PC-9 (cell line): ENCODE data around the gene CBX8. TPM values are rescaled to one million over a fixed set of nuclear protein-coding genes. Genes with fewer than 3 reads are reported as not detected.

Experiments
- BruUV-seq: library from RNA; stranded (reverse); fragments of 400-500 nt; replicated peaks from 2 replicates; lab custom pipeline; 2021; lab: Mats Ljungman, UMichigan
- CTCF ChIA-PET: fragments of 300-600 bp; sonication (Branson Sonifier 250); formaldehyde crosslinking; loops from one replicate; lab custom pipeline; 2022; ENCODE audit warnings: antibody characterized with exemption; lab: Charles Lee
- POLR2A ChIA-PET: fragments of 300-600 bp; sonication (Branson Sonifier 250); formaldehyde crosslinking; loops from one replicate; lab custom pipeline; 2022; ENCODE audit warnings: antibody characterized with exemption; ENCODE audit not compliant: unreplicated experiment; lab: Charles Lee
- DNase-seq, 2 experiments: peaks; one replicate each; pipeline versions ENCODE4 v3.0.0 to v3.0.0-alpha.2; 2015 to 2022; ENCODE audit warnings: mixed read lengths in 1 of 2
- H2AFZ ChIP-seq: fragments of 200-600 bp; sonication (generic); 2 replicates; pipeline ENCODE4 v1.8.1; 2017; ENCODE audit warnings: antibody characterized with exemption
- H3F3A ChIP-seq: fragments of 200-600 bp; sonication (generic); 2 replicates; pipeline ENCODE4 v1.8.1; 2017; ENCODE audit warnings: antibody characterized with exemption, mild to moderate bottlenecking, low read depth; ENCODE audit not compliant: insufficient read depth
- H3K27ac ChIP-seq: fragments of 200-600 bp; sonication (generic); 2 replicates; pipeline ENCODE4 v1.6.1; 2016; ENCODE audit warnings: mixed run types
- H3K27me3 ChIP-seq: fragments of 200-600 bp; sonication (generic); 2 replicates; pipeline ENCODE4 v1.6.1; 2016; ENCODE audit warnings: low read depth, mixed run types; ENCODE audit not compliant: insufficient read depth
- H3K36me3 ChIP-seq: fragments of 200-600 bp; sonication (generic); 2 replicates; pipeline ENCODE4 v1.6.1; 2016; ENCODE audit warnings: low read depth, mixed run types
- H3K4me1 ChIP-seq: fragments of 200-600 bp; sonication (generic); replicated peaks from 2 replicates; pipeline ENCODE4 v1.6.1; 2016; ENCODE audit warnings: mixed run types; ENCODE audit not compliant: insufficient read depth
- H3K4me2 ChIP-seq: fragments of 200-600 bp; sonication (generic); 2 replicates; pipeline ENCODE4 v1.6.1; 2017; ENCODE audit warnings: mixed run types
- H3K4me3 ChIP-seq: fragments of 200-600 bp; sonication (generic); 2 replicates; pipeline ENCODE4 v1.6.1; 2016; ENCODE audit warnings: mixed run types
- H3K79me2 ChIP-seq: fragments of 200-600 bp; sonication (generic); 2 replicates; pipeline ENCODE4 v1.6.1; 2017; ENCODE audit warnings: low read depth, mixed run types
- H3K9me2 ChIP-seq: fragments of 200-600 bp; sonication (generic); 2 replicates; pipeline ENCODE4 v1.8.1; 2017; ENCODE audit warnings: mild to moderate bottlenecking; ENCODE audit not compliant: insufficient read depth
- H3K9me3 ChIP-seq: fragments of 200-600 bp; sonication (generic); 2 replicates; pipeline ENCODE4 v1.8.1; 2016; ENCODE audit warnings: low read depth; ENCODE audit not compliant: insufficient read depth
- H4K20me1 ChIP-seq: fragments of 200-600 bp; sonication (generic); 2 replicates; pipeline ENCODE4 v1.8.1; 2017; ENCODE audit not compliant: insufficient read depth
- EZH2 ChIP-seq: fragments of 200-600 bp; sonication (generic); IDR thresholded peaks from 2 replicates; pipeline ENCODE4 v1.8.0; 2017; ENCODE audit warnings: antibody characterized with exemption, low read depth
- intact Hi-C: fragments of 100-400 bp; cut with micrococcal nuclease; formaldehyde crosslinking; loops from one replicate; pipeline ENCODE4 v1.10.0; 2022; ENCODE audit not compliant: unreplicated experiment
- total RNA-seq: library from RNA; stranded (reverse); gene quantifications from 2 replicates; pipeline ENCODE4 v1.2.3, GENCODE V29; 2021
- TF ChIP-seq, protein P1 (sequence below): fragments of 200-600 bp; sonication (generic); conservative IDR thresholded peaks from 2 replicates; pipeline ENCODE4 v1.6.1; 2017; ENCODE audit warnings: mixed run types, antibody characterized with exemption, mild to moderate bottlenecking, moderate library complexity

Gene CBX8
- total RNA-seq, 1 experiment from 2014 or later: 14.2 TPM

DNA sequence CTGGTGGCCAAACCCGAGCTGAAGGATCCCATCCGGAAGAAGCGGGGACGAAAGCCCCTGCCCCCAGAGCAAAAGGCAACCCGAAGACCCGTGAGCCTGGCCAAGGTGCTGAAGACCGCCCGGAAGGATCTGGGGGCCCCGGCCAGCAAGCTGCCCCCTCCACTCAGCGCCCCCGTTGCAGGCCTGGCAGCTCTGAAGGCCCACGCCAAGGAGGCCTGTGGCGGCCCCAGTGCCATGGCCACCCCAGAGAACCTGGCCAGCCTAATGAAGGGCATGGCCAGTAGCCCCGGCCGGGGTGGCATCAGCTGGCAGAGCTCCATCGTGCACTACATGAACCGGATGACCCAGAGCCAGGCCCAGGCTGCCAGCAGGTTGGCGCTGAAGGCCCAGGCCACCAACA lies 13.0 kb downstream of the CBX8 start:
- Histone ChIP-seq H3K9me3 (no peaks in the 10 kb centered on the region), H3K27ac (no peak overlapping the region), H3K4me3 (no peak overlapping the region), H3K36me3 (no peaks in the 10 kb centered on the region), H3K9me2 (no peaks in the 10 kb centered on the region), H4K20me1 (no peaks in the 10 kb centered on the region), H3K27me3 (no peaks in the 10 kb centered on the region), H3F3A (peaks cover 7% of the 10 kb centered on the region; the same call in 1 of the 2 replicates), H2AFZ (no peak overlapping the region), H3K4me1 (peaks cover 7% of the 10 kb centered on the region; the same call in 1 of the 2 replicates), H3K4me2 (no peak overlapping the region), H3K79me2 (peaks cover 12% of the 10 kb centered on the region; the same call in 1 of the 2 replicates)
- no peak for DNase-seq
- POLR2A ChIA-PET: no interaction called here
- CTCF ChIA-PET: no interaction called here
- intact Hi-C loops: no loop called here
- no peak for TF ChIP-seq EZH2
- TF ChIP-seq, protein P1, sequence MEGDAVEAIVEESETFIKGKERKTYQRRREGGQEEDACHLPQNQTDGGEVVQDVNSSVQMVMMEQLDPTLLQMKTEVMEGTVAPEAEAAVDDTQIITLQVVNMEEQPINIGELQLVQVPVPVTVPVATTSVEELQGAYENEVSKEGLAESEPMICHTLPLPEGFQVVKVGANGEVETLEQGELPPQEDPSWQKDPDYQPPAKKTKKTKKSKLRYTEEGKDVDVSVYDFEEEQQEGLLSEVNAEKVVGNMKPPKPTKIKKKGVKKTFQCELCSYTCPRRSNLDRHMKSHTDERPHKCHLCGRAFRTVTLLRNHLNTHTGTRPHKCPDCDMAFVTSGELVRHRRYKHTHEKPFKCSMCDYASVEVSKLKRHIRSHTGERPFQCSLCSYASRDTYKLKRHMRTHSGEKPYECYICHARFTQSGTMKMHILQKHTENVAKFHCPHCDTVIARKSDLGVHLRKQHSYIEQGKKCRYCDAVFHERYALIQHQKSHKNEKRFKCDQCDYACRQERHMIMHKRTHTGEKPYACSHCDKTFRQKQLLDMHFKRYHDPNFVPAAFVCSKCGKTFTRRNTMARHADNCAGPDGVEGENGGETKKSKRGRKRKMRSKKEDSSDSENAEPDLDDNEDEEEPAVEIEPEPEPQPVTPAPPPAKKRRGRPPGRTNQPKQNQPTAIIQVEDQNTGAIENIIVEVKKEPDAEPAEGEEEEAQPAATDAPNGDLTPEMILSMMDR: no peak
- no TSS peak for BruUV-seq

DNA sequence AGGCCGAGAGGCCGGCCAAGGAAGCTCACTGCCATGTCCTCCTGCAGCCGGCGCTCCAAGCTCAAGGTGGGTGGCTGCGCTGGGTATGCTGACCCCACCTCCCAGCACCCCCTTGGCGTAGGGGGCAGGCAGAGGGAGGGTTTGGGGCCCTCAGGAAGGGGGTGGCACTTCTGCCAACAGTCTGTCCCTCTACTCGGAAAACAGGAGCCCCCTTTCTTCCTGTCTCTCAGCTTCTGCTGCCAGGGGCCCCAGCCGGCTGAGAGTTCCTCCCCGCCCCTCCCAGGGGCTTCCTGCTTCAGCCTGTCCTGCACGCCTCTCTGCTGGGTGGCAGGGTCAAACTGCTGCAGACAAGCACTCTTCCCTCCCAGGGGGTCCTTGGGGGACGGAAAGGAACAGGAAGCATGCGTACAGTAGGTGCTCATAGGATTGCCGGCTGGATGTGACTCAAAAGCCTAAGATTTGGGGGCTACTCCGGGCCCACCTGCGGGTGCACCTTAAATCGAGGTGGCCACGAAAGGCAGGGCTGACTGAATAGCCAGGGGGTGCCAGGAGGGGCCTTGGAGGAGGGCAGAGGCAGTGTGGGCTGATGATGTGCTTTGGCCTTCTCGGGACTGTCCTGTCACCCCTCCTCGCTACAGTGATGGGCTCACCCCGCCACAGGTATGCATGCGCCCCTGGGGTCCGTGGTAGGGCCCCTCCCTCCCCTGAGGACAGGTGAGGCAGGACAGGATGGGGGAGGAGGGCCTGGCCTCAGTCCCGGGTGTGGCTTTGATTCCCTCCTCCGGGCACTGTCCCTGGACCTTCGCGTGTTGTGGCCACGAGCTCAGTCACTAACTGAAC lies 14.9 kb downstream of the CBX8 start:
- no peaks in the 10 kb centered on the region for H4K20me1 ChIP-seq
- no peaks in the 10 kb centered on the region for H3K27me3 ChIP-seq
- no peak overlapping the region for H3K4me2 ChIP-seq
- H2AFZ ChIP-seq: no peak overlapping the region
- no peak for TF ChIP-seq EZH2
- TF ChIP-seq, protein P1: no peak
- H3K36me3 ChIP-seq: no peaks in the 10 kb centered on the region
- H3K9me3 ChIP-seq: no peaks in the 10 kb centered on the region
- no peak overlapping the region for H3K27ac ChIP-seq
- H3F3A ChIP-seq: peaks cover 2% of the 10 kb centered on the region; the same call in 1 of the 2 replicates
- CTCF ChIA-PET: no interaction called here
- POLR2A ChIA-PET: interaction anchor here (0.8 kb wide), 1 partner anchor 643 kb away, joined by 5 read pairs; no protein-coding TSS in a partner anchor
- no peak for DNase-seq
- BruUV-seq: no TSS peak
- intact Hi-C loops: no loop called here
- H3K9me2 ChIP-seq: no peaks in the 10 kb centered on the region
- peaks cover 16% of the 10 kb centered on the region; the same call in 1 of the 2 replicates for H3K79me2 ChIP-seq
- no peak overlapping the region for H3K4me3 ChIP-seq
- H3K4me1 ChIP-seq: peaks cover 13% of the 10 kb centered on the region

DNA sequence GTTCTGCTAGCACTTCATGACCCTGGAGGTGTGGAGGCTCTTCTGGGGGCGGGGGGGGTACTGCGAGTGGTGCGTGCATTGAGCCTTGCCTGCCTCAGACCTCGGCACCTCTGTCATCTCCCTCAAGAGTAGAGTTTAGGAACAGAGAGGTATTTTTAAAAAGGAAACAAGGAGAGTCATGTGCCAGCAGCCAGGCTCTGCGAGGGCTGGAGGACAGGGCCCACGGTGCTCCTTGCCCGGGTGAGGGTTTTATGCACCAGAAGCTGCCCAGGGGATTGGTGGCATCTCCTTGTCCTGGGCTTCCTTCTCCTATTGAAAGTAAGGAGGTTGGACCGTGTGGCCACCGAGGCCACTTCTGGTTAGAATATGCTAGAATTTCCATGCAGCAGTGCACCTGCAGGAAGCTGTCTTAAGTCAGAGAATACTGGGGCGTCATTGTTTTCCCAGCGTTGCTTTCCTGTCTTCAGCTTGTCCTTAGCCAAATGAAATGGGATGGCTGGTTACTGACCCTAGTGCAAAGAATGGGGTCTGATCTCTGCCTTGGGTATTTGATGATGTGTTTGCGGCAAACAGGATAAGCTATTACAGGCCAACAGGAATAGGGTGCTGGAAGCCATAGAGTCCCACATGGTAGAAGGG lies 15.7 kb downstream of the CBX8 start:
- Histone ChIP-seq H3K27ac (no peak overlapping the region), H2AFZ (no peak overlapping the region), H3K4me1 (peaks cover 19% of the 10 kb centered on the region), H3K9me3 (no peaks in the 10 kb centered on the region), H3K27me3 (no peaks in the 10 kb centered on the region), H3K79me2 (peaks cover 16% of the 10 kb centered on the region; the same call in 1 of the 2 replicates), H3K36me3 (no peaks in the 10 kb centered on the region), H3F3A (peaks cover 7% of the 10 kb centered on the region; the same call in 1 of the 2 replicates), H3K4me3 (no peak overlapping the region), H3K4me2 (no peak overlapping the region), H3K9me2 (no peaks in the 10 kb centered on the region), H4K20me1 (no peaks in the 10 kb centered on the region)
- DNase-seq: no peak
- no peak for TF ChIP-seq EZH2
- TF ChIP-seq, protein P1: no peak
- intact Hi-C loops: no loop called here
- BruUV-seq: no TSS peak
- ChIA-PET POLR2A (interaction anchor here (0.8 kb wide), 1 partner anchor 644 kb away, joined by 5 read pairs; no protein-coding TSS in a partner anchor), CTCF (no interaction called here)
